Fibroblast of lung (primary cell): ENCODE measurements around the gene DOP1A. TPM values are rescaled to one million over a fixed set of nuclear protein-coding genes. Genes with fewer than 3 reads are reported as not detected.

Source experiments
- DNase-seq, 2 donors: peaks; one replicate each; pipeline versions ENCODE4 v3.0.0 to v3.0.0-alpha.2; 2010; ENCODE audit warnings: low read depth in 2 of 2
- H2AFZ ChIP-seq: 2 replicates; pipeline ENCODE4 v1.5.1; 2012; ENCODE audit warnings: low read length, control low read depth, inconsistent platforms
- H3K27ac ChIP-seq: 2 replicates; pipeline ENCODE4 v1.5.1; 2011; ENCODE audit warnings: low read length, control low read depth; ENCODE audit not compliant: insufficient read depth
- H3K27me3 ChIP-seq: 2 replicates; pipeline ENCODE4 v1.5.1; 2011; ENCODE audit warnings: mild to moderate bottlenecking, low read length; ENCODE audit not compliant: control insufficient read depth, insufficient read depth
- H3K36me3 ChIP-seq: 2 replicates; pipeline ENCODE4 v1.5.1; 2011; ENCODE audit warnings: low read length; ENCODE audit not compliant: control insufficient read depth, insufficient read depth
- H3K4me1 ChIP-seq: 2 replicates; pipeline ENCODE4 v1.5.1; 2011; ENCODE audit warnings: low read length; ENCODE audit not compliant: control insufficient read depth, insufficient read depth; ENCODE audit errors: extremely low read depth
- H3K4me2 ChIP-seq: 2 replicates; pipeline ENCODE4 v1.5.1; 2011; ENCODE audit warnings: low read length, control low read depth; ENCODE audit not compliant: insufficient read depth; ENCODE audit errors: extremely low read depth
- H3K4me3 ChIP-seq, 4 experiments: fragments of 200-600 bp in 1 of 4; sonication (generic) in 1 of 4; replicated peaks in 1 of 4; 2 replicates each; pipeline ENCODE4 v1.5.1; 2011 to 2016; ENCODE audit warnings: low read length in 4 of 4, low read depth in 3 of 4, mild to moderate bottlenecking in 3 of 4, control low read depth in 2 of 4, inconsistent platforms in 1 of 4, mixed read lengths in 1 of 4; ENCODE audit not compliant: insufficient read depth in 1 of 4; ENCODE audit errors: control extremely low read depth in 1 of 4
- H3K79me2 ChIP-seq: 2 replicates; pipeline ENCODE4 v1.5.1; 2012; ENCODE audit warnings: mild to moderate bottlenecking, low read length, inconsistent platforms; ENCODE audit not compliant: control insufficient read depth, insufficient read depth
- H3K9ac ChIP-seq: 2 replicates; pipeline ENCODE4 v1.5.1; 2011; ENCODE audit warnings: mild to moderate bottlenecking, low read length, control low read depth; ENCODE audit not compliant: insufficient read depth
- H3K9me3 ChIP-seq: 2 replicates; pipeline ENCODE4 v1.5.1; 2012; ENCODE audit warnings: low read depth, low read length; ENCODE audit not compliant: control insufficient read depth, insufficient read depth
- H4K20me1 ChIP-seq: 2 replicates; pipeline ENCODE4 v1.5.1; 2011; ENCODE audit warnings: low read length; ENCODE audit not compliant: control insufficient read depth, insufficient read depth; ENCODE audit errors: extremely low read depth
- CTCF ChIP-seq, 2 donors: IDR thresholded peaks in 1 of 2; conservative IDR thresholded peaks in 1 of 2; 1 replicate in 1 of 2; 2 replicates in 1 of 2; pipeline ENCODE4 v1.5.1; 2011 to 2012; ENCODE audit warnings: low read length in 2 of 2, control low read depth in 1 of 2, inconsistent platforms in 1 of 2, low read depth in 1 of 2, mild to moderate bottlenecking in 1 of 2
- EZH2 ChIP-seq: IDR thresholded peaks from 2 replicates; pipeline ENCODE4 v1.5.1; 2012; ENCODE audit warnings: low read length, control low read depth, mild to moderate bottlenecking; ENCODE audit errors: missing control alignments
- polyA plus RNA-seq, 2 donors: library from polyadenylated mRNA; depleted of rRNA in 1 of 2; stranded (reverse) in 1 of 2; unstranded in 1 of 2; fragments of >200 nt; gene quantifications; 2 replicates each; pipeline ENCODE4 v1.2.1, GENCODE V29; 2011 to 2012; ENCODE audit warnings: missing spikeins in 1 of 2
- total RNA-seq: library from RNA; depleted of rRNA; stranded (reverse); fragments of >200 nt; gene quantifications from 2 replicates; pipeline ENCODE4 v1.2.1, GENCODE V29; 2014

Gene DOP1A
- total and polyA plus RNA-seq, 2 donors (not counting 1 experiment from before 2014, with no cell fraction given), result 13.2 to 33.7 TPM

GRCh38 chr6:83092756-83093399 lies 25.4 kb downstream of the DOP1A start:
- DNase-seq, result peak; percentile 63 to 67
- no peaks in the 10 kb centered on the region for H4K20me1 ChIP-seq
- H3K4me1 ChIP-seq, result peaks cover 6% of the 10 kb centered on the region
- H3K27ac ChIP-seq, result no peak overlapping the region
- H3K36me3 ChIP-seq, result no peaks in the 10 kb centered on the region
- no peak overlapping the region for H3K4me3 ChIP-seq
- no peaks in the 10 kb centered on the region for H3K27me3 ChIP-seq
- H3K9me3 ChIP-seq, result no peaks in the 10 kb centered on the region
- no peak overlapping the region for H3K9ac ChIP-seq
- TF ChIP-seq CTCF (conservative IDR thresholded peaks at IDR 0.05 in 1 of 2, IDR thresholded peaks at IDR 0.05 in 1 of 2; ENCODE audit: low read depth in 1 of 2, low read length in 2 of 2) (no peak), EZH2 (no peak)
- H3K4me2 ChIP-seq, result peak overlapping the region; percentile 3
- H3K79me2 ChIP-seq, result peaks cover 2% of the 10 kb centered on the region
- H2AFZ ChIP-seq, result no peak overlapping the region

DNA sequence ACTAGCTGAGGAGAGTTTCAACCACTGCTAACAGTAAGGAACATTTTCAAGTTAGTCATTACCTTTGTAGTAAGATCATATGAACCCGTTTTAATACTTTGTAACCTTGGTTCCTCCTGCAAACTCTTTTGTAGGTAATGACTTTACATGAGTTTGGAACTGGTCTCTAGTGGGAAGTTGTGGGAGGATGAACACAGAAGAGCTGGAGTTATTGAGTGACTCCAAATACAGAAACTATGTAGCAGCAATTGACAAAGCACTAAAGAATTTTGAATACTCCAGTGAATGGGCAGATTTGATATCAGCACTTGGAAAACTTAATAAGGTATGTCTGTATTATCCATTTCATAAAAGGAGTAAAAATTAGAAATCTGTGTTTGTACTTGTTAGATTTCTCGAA lies 29.3 kb downstream of the DOP1A start:
- peaks cover 6% of the 10 kb centered on the region for H3K4me1 ChIP-seq
- H3K9me3 ChIP-seq, result no peaks in the 10 kb centered on the region
- no peak overlapping the region for H2AFZ ChIP-seq
- H3K27ac ChIP-seq, result no peak overlapping the region
- peak in 1 of 2 donors; percentile 76 for DNase-seq
- TF ChIP-seq CTCF (conservative IDR thresholded peaks at IDR 0.05 in 1 of 2, IDR thresholded peaks at IDR 0.05 in 1 of 2; ENCODE audit: low read depth in 1 of 2, low read length in 2 of 2) (no peak), EZH2 (no peak)
- H3K27me3 ChIP-seq, result no peaks in the 10 kb centered on the region
- H3K4me2 ChIP-seq, result no peak overlapping the region
- no peak overlapping the region for H3K4me3 ChIP-seq
- no peaks in the 10 kb centered on the region for H4K20me1 ChIP-seq
- no peaks in the 10 kb centered on the region for H3K36me3 ChIP-seq
- peaks cover 2% of the 10 kb centered on the region for H3K79me2 ChIP-seq
- no peak overlapping the region for H3K9ac ChIP-seq

- Histone ChIP-seq H3K27me3 (no peaks in the 10 kb centered on the region), H3K36me3 (no peaks in the 10 kb centered on the region), H3K4me1 (peaks cover 6% of the 10 kb centered on the region), H3K9me3 (no peaks in the 10 kb centered on the region), H3K79me2 (peaks cover 2% of the 10 kb centered on the region), H3K4me3 (no peak overlapping the region), H3K27ac (no peak overlapping the region), H3K9ac (no peak overlapping the region), H4K20me1 (no peaks in the 10 kb centered on the region), H2AFZ (no peak overlapping the region), H3K4me2 (no peak overlapping the region)
- DNase-seq, result peak in 1 of 2 donors; percentile 72
- TF ChIP-seq CTCF (conservative IDR thresholded peaks at IDR 0.05 in 1 of 2, IDR thresholded peaks at IDR 0.05 in 1 of 2; ENCODE audit: low read depth in 1 of 2, low read length in 2 of 2) (no peak), EZH2 (no peak)
These were observed 29.7 kb downstream of the DOP1A start for GRCh38 chr6:83097204-83097603.
